ENCODE results near the gene DSG4. TPM values are rescaled to one million over a fixed set of nuclear protein-coding genes. Genes with fewer than 3 reads are reported as not detected.
A peak's percentile ranks its signal among the peaks of the same experiment; 100 is the strongest.
"Not testable (repeated sequence)": the region's sequence is repeated elsewhere in the genome, so short reads cannot be mapped to it uniquely, and the experiment has no call there.

DSG4 gene
- polyA plus RNA-seq (2013, experiment 1 of 2): not detected
- polyA plus RNA-seq (2013, experiment 2 of 2): not detected

DNA sequence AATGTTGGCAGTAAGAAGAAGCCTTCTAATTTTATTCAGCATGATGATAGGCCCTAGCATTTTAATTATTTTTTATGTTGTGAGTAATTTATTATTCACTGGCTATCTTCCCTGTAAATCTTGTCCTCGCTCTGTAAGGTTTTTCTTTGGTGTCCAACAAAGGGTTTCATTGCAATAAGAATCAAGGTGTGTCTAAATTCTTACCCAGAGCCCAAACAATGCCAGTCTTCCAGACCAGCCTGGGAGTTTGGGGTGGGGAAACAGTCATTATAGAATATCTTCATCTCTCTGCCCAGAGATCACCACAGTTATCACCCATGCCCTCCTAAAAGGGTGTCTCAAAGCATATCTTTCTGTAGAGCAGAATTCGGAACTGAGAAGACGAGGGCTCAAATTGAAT, at the start of gene DSG4:
TSS of gene DSG4 (plus strand) at position 301 of the 400 bp plus-strand sequence. CDS start 135 bp downstream, outside the sequence.
- H3K14ac ChIP-seq (ENCODE audit: low read length): no peak within 1 kb of the TSS
- H3K4me3 ChIP-seq (ENCODE audit: low read length in 2 of 2): no peak within 1 kb of the TSS
- no peak for DNase-seq (ENCODE audit: low spot score)
- H3K23ac ChIP-seq (ENCODE audit: low read depth, low read length, poor library complexity): no peak within 1 kb of the TSS
- no peaks in the 10 kb centered on the region for H3K4me1 ChIP-seq (ENCODE audit: control insufficient read depth in 2 of 2, insufficient read depth in 1 of 2, low read depth in 1 of 2, low read length in 2 of 2)
- H3K36me3 ChIP-seq (replicated peaks in 1 of 2; ENCODE audit: control insufficient read depth in 2 of 2, insufficient read depth in 2 of 2, low read length in 2 of 2): no peaks in the 10 kb centered on the region
- no peak within 1 kb of the TSS for H3K9ac ChIP-seq (ENCODE audit: low read depth, low read length, poor library complexity)
- no CpG with 5 or more reads among the region's 3 CpGs for WGBS, 2 donors (ENCODE audit: extremely low coverage in 2 of 2, insufficient read length in 2 of 2, insufficient replicate concordance in 1 of 2)
- H2BK5ac ChIP-seq (ENCODE audit: low read length): no peak within 1 kb of the TSS
- no peak within 1 kb of the TSS for H3K4ac ChIP-seq (ENCODE audit: low read length)
- no peak within 1 kb of the TSS for H2AFZ ChIP-seq (ENCODE audit: low read length)
- H2BK15ac ChIP-seq (ENCODE audit: low read length): no peak within 1 kb of the TSS
- no peak within 1 kb of the TSS for H2AK5ac ChIP-seq (ENCODE audit: low read depth, low read length)
- no peaks in the 10 kb centered on the region for H3K27me3 ChIP-seq (ENCODE audit: control insufficient read depth in 3 of 3, insufficient read depth in 3 of 3, low read depth in 1 of 3, low read length in 3 of 3)
- H3K4me2 ChIP-seq (ENCODE audit: insufficient read depth, low read length, poor library complexity, severe bottlenecking): no peak within 1 kb of the TSS
- no peak within 1 kb of the TSS for H4K8ac ChIP-seq (ENCODE audit: low read depth, low read length)
- no peak within 1 kb of the TSS for H2BK120ac ChIP-seq (ENCODE audit: low read depth, low read length)
- no peak within 1 kb of the TSS for H3K27ac ChIP-seq (replicated peaks; ENCODE audit: low read length)
- H3K79me1 ChIP-seq (ENCODE audit: low read depth, low read length): no peaks in the 10 kb centered on the region
- no peak within 1 kb of the TSS for H2BK12ac ChIP-seq (ENCODE audit: low read length)
- no peak within 1 kb of the TSS for H3K18ac ChIP-seq (ENCODE audit: low read length)
- no peaks in the 10 kb centered on the region for H3K9me3 ChIP-seq (replicated peaks in 1 of 2; ENCODE audit: control insufficient read depth in 2 of 2, insufficient read depth in 1 of 2, low read depth in 1 of 2, low read length in 2 of 2)
- no peak within 1 kb of the TSS for H4K91ac ChIP-seq (ENCODE audit: low read depth, low read length, poor library complexity)

DNA sequence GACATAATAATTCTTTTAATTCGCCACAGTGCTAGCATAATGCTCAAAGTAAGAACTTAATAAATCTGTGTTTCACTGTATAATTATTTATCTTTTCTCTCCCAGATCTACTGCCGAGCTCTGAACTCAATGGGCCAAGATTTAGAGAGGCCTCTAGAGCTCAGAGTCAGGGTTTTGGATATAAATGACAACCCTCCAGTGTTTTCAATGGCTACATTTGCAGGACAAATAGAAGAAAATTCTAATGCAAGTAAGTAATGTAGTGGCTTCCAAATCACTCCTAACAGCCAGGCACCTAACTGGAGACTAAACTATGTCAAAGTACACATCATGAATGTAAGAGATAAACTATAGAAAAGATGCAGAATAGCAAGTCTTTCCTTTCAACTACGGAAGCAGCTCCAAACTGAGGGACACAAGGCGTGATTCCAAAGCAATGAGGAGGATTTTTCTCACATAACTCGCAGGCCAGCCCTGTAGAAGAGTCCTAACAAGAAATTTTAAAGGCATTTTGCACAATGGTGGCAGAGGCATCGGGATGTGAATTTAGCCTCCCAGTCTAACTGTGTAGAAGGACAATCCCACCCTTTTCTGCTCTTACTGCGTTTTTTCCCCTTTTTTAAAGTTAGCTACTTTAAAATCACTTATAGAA, 46.7 kb upstream of the DSG4 start:
- no peak overlapping the region for H2BK120ac ChIP-seq (ENCODE audit: low read depth, low read length)
- no peak for DNase-seq (ENCODE audit: low spot score)
- no peaks in the 10 kb centered on the region for H3K4me1 ChIP-seq (ENCODE audit: control insufficient read depth in 2 of 2, insufficient read depth in 1 of 2, low read depth in 1 of 2, low read length in 2 of 2)
- H3K18ac ChIP-seq (ENCODE audit: low read length): no peak overlapping the region
- H3K4me2 ChIP-seq (ENCODE audit: insufficient read depth, low read length, poor library complexity, severe bottlenecking): no peak overlapping the region
- no peaks in the 10 kb centered on the region for H3K9me3 ChIP-seq (replicated peaks in 1 of 2; ENCODE audit: control insufficient read depth in 2 of 2, insufficient read depth in 1 of 2, low read depth in 1 of 2, low read length in 2 of 2)
- H2AK5ac ChIP-seq (ENCODE audit: low read depth, low read length): no peak overlapping the region
- H2BK12ac ChIP-seq (ENCODE audit: low read length): no peak overlapping the region
- H3K27ac ChIP-seq (replicated peaks; ENCODE audit: low read length): no peak overlapping the region
- no peaks in the 10 kb centered on the region for H3K36me3 ChIP-seq (replicated peaks in 1 of 2; ENCODE audit: control insufficient read depth in 2 of 2, insufficient read depth in 2 of 2, low read length in 2 of 2)
- no peak overlapping the region for H2BK15ac ChIP-seq (ENCODE audit: low read length)
- H3K4ac ChIP-seq (ENCODE audit: low read length): no peak overlapping the region
- no CpG with 5 or more reads among the region's 7 CpGs for whole genome bisulfite sequencing, 2 donors (ENCODE audit: extremely low coverage in 2 of 2, insufficient read length in 2 of 2, insufficient replicate concordance in 1 of 2)
- no peak overlapping the region for H4K91ac ChIP-seq (ENCODE audit: low read depth, low read length, poor library complexity)
- H3K79me1 ChIP-seq (ENCODE audit: low read depth, low read length): no peaks in the 10 kb centered on the region
- no peak overlapping the region for H4K8ac ChIP-seq (ENCODE audit: low read depth, low read length)
- peak overlapping the region; percentile 37 for H2AFZ ChIP-seq (ENCODE audit: low read length)
- no peak overlapping the region for H3K4me3 ChIP-seq (ENCODE audit: low read length in 2 of 2)
- H3K23ac ChIP-seq (ENCODE audit: low read depth, low read length, poor library complexity): no peak overlapping the region
- no peak overlapping the region for H2BK5ac ChIP-seq (ENCODE audit: low read length)
- H3K14ac ChIP-seq (ENCODE audit: low read length): no peak overlapping the region
- no peaks in the 10 kb centered on the region for H3K27me3 ChIP-seq (ENCODE audit: control insufficient read depth in 3 of 3, insufficient read depth in 3 of 3, low read depth in 1 of 3, low read length in 3 of 3)
- no peak overlapping the region for H3K9ac ChIP-seq (ENCODE audit: low read depth, low read length, poor library complexity)

DNA sequence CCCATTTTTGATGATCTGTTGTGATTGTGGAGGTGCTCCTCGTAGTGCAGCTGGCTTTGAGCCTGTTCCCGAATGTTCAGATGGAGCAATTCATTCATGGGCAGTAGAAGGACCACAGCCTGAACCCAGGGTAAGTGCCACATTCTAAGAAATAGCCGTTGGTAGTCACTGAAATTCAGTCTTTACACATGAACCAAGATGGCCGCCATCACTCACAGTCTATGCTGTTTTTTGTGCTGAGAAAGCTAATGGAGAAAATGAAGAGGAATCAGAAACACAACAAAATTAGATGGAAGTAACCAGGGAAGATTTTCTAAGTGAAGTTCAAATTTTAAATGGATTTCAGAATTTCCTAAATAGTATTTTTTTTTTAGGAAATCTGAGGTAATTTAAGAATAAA, 33.1 kb upstream of the DSG4 start:
- Histone ChIP-seq H3K27me3 (ENCODE audit: control insufficient read depth in 3 of 3, insufficient read depth in 3 of 3, low read depth in 1 of 3, low read length in 3 of 3) (no peaks in the 10 kb centered on the region), H3K4ac (ENCODE audit: low read length) (no peak overlapping the region), H2BK12ac (ENCODE audit: low read length) (no peak overlapping the region), H3K4me3 (ENCODE audit: low read length in 2 of 2) (no peak overlapping the region), H3K9ac (ENCODE audit: low read depth, low read length, poor library complexity) (no peak overlapping the region), H2AK5ac (ENCODE audit: low read depth, low read length) (no peak overlapping the region), H2BK120ac (ENCODE audit: low read depth, low read length) (no peak overlapping the region), H2AFZ (ENCODE audit: low read length) (peak overlapping the region; percentile 90), H3K4me1 (ENCODE audit: control insufficient read depth in 2 of 2, insufficient read depth in 1 of 2, low read depth in 1 of 2, low read length in 2 of 2) (no peaks in the 10 kb centered on the region), H3K27ac (replicated peaks; ENCODE audit: low read length) (no peak overlapping the region), H2BK15ac (ENCODE audit: low read length) (no peak overlapping the region), H3K36me3 (replicated peaks in 1 of 2; ENCODE audit: control insufficient read depth in 2 of 2, insufficient read depth in 2 of 2, low read length in 2 of 2) (no peaks in the 10 kb centered on the region), H3K4me2 (ENCODE audit: insufficient read depth, low read length, poor library complexity, severe bottlenecking) (no peak overlapping the region), H3K18ac (ENCODE audit: low read length) (no peak overlapping the region), H3K23ac (ENCODE audit: low read depth, low read length, poor library complexity) (no peak overlapping the region), H3K14ac (ENCODE audit: low read length) (peak overlapping the region; percentile 85), H4K8ac (ENCODE audit: low read depth, low read length) (no peak overlapping the region), H3K9me3 (replicated peaks in 1 of 2; ENCODE audit: control insufficient read depth in 2 of 2, insufficient read depth in 1 of 2, low read depth in 1 of 2, low read length in 2 of 2) (no peaks in the 10 kb centered on the region), H2BK5ac (ENCODE audit: low read length) (no peak overlapping the region), H3K79me1 (ENCODE audit: low read depth, low read length) (no peaks in the 10 kb centered on the region), H4K91ac (ENCODE audit: low read depth, low read length, poor library complexity) (no peak overlapping the region)
- no peak for DNase-seq (ENCODE audit: low spot score)
- no CpG with 5 or more reads among the region's 4 CpGs for WGBS, 2 donors (ENCODE audit: extremely low coverage in 2 of 2, insufficient read length in 2 of 2, insufficient replicate concordance in 1 of 2)

DNA sequence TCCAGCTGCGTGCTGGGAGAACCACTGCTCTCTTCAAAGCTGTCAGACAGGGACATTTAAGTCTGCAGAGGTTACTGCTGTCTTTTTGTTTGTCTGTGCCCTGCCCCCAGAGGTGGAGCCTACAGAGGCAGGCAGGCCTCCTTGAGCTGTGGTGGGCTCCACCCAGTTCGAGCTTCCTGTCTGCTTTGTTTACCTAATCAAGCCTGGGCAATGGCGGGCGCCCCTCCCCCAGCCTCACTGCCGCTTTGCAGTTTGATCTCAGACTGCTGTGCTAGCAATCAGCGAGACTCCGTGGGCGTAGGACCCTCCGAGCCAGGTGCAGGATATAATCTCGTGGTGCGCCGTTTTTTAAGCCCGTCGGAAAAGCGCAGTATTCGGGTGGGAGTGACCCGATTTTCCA, 23.2 kb upstream of the DSG4 start:
- H3K27ac ChIP-seq (replicated peaks; ENCODE audit: low read length); H3K18ac ChIP-seq (ENCODE audit: low read length); H3K9me3 ChIP-seq (replicated peaks in 1 of 2; ENCODE audit: control insufficient read depth in 2 of 2, insufficient read depth in 1 of 2, low read depth in 1 of 2, low read length in 2 of 2); H2AK5ac ChIP-seq (ENCODE audit: low read depth, low read length); H3K36me3 ChIP-seq (replicated peaks in 1 of 2; ENCODE audit: control insufficient read depth in 2 of 2, insufficient read depth in 2 of 2, low read length in 2 of 2); H3K9ac ChIP-seq (ENCODE audit: low read depth, low read length, poor library complexity); H3K23ac ChIP-seq (ENCODE audit: low read depth, low read length, poor library complexity); H2BK15ac ChIP-seq (ENCODE audit: low read length); H3K27me3 ChIP-seq (ENCODE audit: control insufficient read depth in 3 of 3, insufficient read depth in 3 of 3, low read depth in 1 of 3, low read length in 3 of 3); H4K91ac ChIP-seq (ENCODE audit: low read depth, low read length, poor library complexity); H3K14ac ChIP-seq (ENCODE audit: low read length); H3K79me1 ChIP-seq (ENCODE audit: low read depth, low read length); H3K4me3 ChIP-seq (ENCODE audit: low read length in 2 of 2); H2BK12ac ChIP-seq (ENCODE audit: low read length); H4K8ac ChIP-seq (ENCODE audit: low read depth, low read length); H3K4me1 ChIP-seq (ENCODE audit: control insufficient read depth in 2 of 2, insufficient read depth in 1 of 2, low read depth in 1 of 2, low read length in 2 of 2); H3K4ac ChIP-seq (ENCODE audit: low read length); H2BK5ac ChIP-seq (ENCODE audit: low read length); H2BK120ac ChIP-seq (ENCODE audit: low read depth, low read length); H2AFZ ChIP-seq (ENCODE audit: low read length); DNase-seq (ENCODE audit: low spot score); H3K4me2 ChIP-seq (ENCODE audit: insufficient read depth, low read length, poor library complexity, severe bottlenecking): not testable (repeated sequence)
- WGBS, 2 donors (ENCODE audit: extremely low coverage in 2 of 2, insufficient read length in 2 of 2, insufficient replicate concordance in 1 of 2): no CpG with 5 or more reads among the region's 17 CpGs

All from neuronal stem cell (in vitro differentiated cells).